Hematopoietic multipotent progenitor cell treated with erythropoietin and hydrocortisone succinate and interleukin-3 and kit ligand, for 15 days (in vitro differentiated cells): Measurements from ENCODE around the gene CYFIP2.

ENCODE experiments used
- DNase-seq: peaks from one replicate; pipeline ENCODE4 v3.0.0-alpha.2; 2015; ENCODE audit warnings: low spot score

Gene CYFIP2

DNA sequence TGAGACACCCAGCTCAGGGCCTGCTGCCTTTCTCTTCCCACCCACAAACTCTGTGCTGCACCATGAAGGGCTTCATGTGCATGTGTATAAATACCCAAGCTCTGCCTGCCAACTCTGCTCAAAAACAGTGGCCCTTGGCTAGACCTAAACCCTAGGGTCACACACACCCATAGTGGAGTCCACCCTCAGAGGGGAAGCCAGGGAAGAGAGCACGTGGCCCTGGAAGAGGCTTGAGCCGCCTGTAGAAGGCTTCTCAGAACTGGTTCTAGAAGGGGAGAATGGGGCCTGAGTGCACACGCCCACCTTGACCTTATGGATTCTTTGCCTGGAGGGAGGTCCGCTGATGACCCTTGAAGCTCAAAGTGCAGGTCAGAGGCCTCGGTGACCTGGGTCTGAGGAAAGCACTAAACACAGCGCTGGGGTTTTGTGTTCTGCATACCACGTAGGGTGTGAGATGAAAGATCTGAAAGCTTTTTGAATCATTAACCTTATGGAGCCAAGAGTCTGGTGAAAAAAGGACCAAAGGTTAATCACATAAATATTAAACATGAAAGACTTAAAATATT lies 60.6 kb downstream of the CYFIP2 start:
- DNase-seq: no peak

DNA sequence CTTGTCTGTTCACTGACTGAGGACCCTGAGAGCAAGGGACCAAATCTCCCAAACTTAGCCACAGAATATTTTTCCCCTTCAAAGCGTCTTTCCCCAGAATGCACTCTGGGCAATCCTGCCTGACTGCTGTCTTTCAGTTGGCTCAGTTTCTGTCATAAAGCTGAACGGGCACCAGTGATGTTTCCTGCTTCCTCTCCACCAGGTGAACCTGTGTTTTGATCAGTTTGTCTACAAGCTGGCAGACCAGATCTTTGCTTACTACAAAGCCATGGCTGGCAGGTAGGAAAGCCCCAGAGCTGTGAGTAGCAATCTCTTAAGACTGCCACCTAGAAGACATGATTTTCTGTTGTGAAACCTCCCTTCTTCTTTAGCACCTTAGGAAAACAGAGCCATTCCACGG lies 61.8 kb downstream of the CYFIP2 start:
- no peak for DNase-seq

DNA sequence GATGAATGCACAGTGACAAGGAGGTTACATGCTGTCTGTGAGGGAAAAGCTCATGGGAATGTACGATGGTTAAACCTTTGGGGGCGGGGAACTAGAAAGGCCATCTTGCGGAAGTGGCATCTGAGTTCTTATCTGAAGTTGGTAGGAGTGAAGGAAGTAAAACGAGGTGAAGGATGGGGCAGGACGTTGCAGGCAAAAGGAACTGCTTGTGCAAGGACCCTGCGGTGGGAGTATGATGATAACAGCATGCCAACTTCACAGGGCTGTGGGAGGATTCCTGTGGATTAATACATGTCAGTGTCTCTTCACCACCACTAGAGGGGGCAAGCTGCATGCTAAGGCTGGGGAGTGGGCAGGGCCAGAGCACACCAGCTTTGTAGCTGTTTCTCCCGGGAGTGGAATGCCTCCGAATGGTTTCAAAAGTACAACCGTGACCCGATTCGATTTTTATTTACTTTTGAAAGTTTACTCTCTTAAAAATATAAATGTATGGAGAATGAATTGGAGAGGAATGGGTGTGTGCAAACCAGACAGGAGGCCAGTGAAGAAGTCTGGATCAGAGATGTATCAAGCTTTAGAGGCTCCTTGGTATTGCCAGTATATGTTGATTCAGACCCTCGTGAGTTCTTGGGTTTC lies 62.5 kb downstream of the CYFIP2 start:
- peak; percentile 71 for DNase-seq

DNA sequence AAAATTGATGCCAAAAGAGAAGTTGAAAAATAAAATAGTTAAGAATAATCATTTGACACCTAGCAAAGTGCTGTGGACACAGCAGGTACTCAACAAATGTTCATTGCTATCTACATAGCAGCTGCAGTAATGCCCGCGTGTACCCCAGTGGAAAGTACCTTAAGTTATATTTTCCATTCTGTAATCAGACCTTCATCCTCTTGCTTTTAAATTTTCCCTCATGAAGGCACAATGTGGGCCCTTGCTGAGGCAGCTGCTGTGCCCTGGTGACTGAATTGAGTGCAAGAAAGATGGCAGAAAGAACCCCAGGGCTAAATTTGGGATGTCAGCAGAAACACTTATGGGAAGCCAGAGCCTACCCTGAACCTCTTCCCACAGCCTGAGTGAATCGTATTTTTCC lies 65.9 kb downstream of the CYFIP2 start:
- DNase-seq: no peak

DNA sequence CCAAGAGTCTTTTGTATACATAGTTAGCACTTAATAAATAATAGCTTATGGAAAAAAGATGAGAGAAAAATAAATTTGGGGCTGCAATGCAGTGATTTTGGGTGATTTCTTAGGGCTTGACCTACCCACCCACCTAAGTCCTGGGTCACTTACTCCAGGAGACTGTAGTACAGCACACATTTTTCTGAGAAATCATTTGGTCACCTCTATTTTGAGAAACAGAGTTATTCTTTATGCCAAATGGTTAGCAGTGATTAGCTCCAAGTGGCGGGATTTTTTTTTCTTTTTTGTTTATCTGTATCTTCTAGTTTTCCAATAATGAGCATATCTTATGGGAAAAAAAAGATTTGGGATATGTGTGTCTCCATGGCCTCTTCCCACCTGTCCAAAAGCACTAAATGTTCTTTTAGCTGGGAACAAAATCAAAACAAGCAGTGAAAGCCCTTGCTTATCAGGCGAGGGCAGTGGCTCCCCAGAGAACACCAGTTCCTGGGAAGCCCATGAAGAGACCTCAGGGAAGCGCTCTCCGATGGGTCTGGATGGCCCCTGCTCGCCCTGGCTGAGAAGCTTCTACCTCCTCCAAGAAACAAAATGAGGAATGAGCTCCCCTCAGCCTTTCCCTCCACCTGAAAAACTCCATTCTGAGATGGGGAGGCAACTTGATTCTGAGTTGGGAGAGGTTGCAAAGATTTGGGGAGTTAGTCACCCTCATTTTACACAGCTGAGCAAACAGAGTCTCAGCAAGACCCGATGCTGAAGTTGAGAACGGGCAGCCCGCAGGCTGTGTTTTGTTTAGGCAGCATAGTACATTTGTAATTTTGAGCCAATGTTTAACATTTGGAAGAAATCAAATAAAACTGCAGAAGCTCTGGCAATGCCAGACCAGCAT lies 69.9 kb downstream of the CYFIP2 start:
- DNase-seq: no peak

DNA sequence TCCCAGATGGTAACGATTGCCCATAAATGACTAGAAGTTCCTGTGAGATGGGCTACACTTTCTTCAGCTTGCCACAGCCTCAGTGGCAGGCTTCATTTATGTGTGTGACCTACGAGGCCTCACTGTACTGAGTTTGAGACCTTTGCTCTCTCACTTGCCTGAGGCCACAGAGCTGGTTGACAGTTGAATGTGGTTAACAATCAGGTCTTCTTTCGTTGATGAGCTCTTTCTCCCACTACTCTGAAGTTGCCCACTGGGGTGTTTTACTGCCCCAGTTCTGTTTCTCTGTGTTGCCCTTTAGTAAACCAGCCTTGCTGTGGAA lies 70.5 kb downstream of the CYFIP2 start:
- DNase-seq: no peak

DNA sequence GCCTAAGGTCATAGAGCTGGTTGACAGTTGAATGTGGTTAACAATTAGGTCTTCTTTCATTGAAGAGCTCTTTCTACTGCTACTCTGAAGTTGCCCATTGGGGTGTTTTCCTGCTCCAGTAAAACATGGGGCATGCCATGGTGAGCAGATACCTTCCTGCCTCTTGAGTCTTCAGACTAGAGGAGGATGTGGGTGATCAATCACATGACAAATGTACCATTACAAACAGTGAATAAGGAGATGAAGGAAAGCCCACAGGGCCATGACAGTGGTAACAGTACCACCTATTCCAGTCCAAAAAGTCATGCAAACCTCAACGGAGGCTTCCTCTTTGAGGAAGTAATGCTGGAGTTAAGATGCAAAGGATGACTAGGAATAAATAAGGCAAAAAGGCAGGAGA lies 73.5 kb downstream of the CYFIP2 start:
- DNase-seq: no peak

DNA sequence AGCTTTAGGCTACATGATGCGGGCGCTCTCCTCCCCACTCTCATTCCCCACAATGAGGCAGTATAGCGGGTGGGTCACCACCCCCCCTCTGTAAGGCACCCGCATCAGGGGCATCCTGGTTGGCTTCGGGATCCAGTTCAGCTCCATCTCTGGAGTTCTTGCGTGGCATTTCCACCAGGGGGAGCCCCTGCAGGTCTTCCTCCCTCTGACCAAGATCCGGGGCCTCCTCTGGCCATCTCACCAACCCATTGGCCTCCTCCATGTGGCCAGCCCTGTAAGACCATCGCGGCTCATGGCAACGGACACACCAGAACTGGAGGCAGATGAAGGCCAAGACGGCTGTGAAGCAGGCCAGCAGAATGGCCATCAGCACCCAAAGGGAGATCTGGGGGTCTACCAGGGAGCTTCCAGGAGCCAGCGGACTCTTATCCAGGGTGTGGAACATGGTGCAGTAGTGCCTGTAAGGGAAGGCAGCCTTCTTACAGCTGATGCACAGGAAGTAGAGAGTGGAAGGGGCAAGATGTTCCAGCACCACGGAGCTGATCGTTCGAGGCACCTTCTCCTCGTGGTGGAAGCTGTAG lies 77.0 kb downstream of the CYFIP2 start:
- DNase-seq: peak; percentile 28

DNA sequence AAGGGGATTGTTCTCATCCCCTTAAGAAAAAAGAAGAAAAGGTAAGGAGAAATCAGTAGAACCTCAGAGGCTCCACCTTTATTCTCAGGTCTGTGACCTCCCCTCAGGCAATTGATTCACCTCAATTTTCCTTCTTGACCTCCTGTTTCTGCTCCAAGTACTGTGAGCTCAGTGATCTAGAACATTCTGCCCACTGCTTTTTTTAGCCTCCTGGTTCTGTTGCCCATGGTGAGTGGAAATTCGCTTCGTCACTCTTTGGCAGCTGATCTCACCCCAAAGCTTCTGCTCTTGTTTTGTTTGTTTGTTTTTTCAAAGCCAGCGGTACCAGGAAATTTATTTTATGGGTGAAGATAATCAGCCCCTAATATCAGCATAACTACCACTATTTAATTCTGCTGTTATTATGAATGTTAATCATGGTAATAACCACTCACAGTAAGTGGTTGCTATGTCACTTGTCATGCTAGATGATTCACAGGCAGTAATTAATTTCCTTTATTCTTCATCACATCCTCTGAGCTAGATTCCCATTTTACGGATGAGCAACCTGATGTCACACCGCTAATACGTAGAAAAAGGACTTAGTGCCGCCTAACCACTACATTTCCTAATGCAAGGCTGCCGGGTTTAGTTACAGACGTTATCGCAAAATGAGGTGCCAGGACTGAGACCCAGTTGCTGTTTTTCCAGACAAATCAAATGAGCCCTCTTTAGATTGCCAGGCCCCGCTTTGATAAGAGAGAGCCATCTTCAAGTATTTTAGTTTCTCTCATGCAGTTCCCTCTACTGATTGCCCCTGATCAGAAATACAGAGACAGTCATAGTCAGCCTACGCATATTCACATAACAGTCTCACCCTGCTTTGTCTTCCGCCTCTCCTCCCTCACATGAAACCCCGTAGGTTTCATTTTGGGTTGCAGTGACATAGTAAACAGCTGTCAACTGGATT lies 78.2 kb downstream of the CYFIP2 start:
- DNase-seq: no peak

DNA sequence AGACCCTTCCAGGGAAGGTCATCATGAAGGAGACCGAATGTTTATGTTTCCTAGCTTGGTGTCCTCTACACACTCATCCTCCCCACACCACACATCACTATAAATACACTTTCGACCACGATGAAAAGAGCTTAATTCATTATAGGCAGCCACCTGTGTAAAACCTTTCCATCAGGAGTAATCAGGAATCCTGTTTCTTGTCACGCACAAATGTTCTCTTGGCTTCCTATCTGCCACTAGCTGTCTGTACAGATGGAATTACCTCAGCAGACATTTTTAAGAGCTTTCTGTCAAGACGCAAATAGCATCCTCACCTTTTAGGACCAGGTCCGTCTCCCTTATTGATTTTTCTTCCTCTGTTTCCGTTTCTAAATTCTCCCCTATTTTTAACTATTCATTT lies 79.1 kb downstream of the CYFIP2 start:
- DNase-seq: no peak

DNA sequence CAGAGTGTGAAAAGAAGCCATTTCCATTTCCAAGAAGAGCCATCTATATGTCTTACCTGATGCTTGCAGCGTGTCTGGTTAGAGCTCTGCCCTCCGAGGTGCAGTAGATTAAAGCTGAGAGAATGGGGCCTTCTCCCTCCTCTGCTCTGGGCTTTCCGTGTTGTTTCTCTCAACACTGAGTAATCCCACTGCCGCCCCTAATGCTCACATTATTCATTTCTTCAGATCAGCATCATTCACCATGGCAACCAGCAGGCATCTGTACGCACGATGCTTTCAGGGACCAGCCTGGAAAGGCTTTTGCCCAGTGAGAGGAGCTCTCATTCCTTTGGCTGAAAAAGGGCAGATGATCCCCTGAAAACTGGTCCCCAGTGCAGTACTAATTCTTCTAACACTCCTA lies 79.6 kb downstream of the CYFIP2 start:
- DNase-seq: no peak

DNA sequence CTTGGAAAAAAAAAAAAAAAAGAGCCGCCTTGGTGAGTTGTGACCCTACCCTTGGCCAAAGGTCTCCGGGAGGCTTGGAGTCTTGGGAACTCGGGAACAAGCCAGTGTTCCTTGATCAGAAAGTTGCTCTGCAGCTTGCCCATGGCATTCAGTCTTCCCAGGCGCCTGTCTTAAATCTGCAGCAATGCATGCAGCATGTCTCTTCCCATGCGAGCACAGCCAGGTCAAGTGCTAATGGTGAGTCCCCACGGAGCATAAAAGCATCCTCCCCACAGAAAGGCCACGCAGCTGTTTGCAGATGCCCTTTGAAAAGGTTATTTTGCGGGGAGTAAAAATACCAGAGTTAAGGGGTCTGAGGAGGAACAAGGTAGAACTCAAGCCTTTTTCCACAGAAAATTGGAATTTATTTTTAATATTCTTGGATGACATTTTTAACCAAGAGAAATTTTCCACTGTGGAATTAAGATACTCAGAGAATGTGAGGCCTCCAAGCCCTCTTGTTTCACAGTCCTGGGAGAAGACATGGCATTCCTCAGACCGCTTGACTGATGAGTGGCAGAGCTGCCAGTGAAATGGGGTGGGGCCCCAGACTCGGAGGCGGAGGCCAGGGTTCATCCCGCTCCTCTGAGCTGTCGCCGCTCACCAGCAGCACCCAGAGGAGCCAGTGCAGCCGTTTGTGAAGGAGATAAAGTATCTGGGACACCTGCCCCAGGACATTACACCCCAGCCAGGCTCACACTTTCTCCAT lies 81.6 kb downstream of the CYFIP2 start:
- DNase-seq: no peak

DNA sequence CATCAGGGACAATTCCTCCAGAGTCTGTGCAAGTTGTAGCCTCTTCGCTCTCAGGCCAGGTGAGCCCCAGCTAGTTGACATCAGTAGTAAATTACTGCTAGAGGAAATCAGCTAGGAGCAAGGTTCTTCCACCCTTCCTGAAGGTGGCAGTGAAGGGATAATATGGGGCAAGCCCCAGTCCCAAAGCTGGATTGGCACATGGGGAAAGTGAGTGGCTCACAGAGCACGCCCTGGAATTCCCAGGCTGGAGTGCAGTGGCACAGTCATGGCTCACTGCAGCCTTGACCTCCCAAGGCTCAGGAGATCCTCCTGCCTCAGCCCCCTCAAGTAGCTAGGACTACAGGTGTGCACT lies 82.1 kb downstream of the CYFIP2 start:
- no peak for DNase-seq

DNA sequence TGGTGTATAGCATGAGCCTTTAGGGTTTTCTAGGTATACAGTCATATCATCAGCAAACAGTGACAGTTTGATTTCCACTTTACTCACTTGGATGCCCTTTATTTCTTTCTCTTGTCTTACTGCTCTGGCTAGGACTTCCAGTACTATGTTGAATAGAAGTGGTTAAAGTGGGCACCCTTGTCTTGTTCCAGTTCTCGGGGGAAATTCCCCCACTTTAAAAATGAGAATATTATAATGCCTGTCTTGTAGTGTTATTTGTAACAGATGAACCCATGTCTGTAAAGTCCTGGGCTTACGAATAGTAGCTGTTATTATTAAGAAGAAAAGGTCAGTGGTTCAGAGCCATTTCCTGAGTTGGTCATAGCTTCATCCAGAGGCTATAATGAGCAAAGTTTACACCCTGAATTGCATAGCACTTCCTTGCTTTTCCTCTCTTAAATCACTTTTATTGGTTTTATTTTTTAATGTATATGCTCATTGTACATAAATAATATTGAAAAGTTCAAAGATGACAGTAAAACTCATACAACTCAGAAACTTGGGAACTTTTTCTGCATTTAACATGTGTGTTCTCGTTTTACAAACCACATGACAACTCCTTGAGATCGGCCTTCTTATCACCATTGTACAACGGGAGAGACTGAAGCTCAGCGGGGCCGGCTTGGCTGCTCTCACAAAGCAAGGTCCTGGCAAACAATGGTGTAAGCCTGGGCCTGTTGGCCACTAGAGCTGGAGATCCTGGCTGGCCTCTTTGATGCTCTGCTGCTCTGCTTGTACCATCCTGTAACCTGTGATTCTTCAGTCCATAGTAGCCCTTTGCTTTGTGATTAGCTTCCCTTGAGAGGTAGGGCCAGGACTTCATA lies 85.2 kb downstream of the CYFIP2 start:
- no peak for DNase-seq

DNA sequence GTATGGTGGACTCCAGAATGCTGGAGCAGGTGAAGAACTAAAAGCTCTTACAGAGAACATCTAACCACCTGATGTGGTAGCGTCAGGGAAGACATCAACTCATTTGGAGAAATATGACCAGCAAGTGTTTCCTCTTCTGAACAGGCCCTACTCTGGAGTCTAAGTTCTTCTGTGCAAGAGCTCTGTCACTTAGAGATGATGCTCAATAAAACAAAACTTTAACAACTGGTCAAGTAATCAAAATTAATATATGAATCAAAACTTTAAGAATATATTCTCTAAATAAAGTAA lies 85.8 kb downstream of the CYFIP2 start:
- no peak for DNase-seq

DNA sequence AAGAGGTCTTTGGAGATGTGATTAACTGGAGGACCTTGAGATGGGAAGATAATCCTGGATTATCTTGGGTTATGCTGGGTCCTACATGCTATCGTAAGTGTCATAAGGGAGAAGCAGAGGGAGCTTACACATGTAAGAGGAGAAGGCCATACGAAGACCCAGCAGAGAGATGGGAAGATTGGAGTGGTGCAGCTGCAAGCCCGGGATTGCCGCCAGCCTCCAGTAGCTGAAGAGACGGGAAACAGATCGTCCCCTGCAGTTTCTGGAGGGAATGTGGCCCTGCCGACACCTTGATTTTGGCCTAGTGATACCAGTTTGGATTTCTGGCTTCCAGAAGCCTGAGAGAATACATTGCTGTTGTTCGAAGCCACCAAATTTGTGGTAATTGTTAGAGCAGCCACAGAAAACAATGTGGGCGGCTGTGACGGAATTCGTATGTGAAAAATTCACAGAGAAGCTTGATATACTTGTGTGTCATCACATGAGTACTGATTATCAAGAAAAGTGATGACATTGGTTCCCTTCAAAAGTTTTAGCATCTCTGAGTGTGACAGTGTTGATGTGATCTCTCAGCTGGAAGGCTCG lies 86.9 kb downstream of the CYFIP2 start:
- DNase-seq: no peak

DNA sequence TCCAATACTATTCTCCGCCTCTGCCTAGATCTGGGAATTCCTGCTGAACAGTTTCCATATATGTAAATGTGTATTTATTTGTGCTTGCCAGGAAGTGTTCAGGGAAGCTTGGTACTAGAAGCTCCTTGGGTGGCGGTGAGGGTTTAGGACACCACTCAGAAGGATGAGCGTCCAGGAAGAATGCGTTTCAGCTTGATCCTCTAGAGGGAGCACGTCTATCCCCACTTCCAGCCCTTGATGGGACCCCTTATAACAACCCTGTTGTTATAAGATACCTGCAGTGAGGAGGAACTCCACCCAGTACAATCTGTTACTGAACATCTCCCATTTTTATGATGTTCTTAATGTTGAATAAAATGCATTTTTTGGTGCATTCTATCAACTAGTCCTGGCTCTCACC lies 88.9 kb downstream of the CYFIP2 start:
- DNase-seq: no peak

DNA sequence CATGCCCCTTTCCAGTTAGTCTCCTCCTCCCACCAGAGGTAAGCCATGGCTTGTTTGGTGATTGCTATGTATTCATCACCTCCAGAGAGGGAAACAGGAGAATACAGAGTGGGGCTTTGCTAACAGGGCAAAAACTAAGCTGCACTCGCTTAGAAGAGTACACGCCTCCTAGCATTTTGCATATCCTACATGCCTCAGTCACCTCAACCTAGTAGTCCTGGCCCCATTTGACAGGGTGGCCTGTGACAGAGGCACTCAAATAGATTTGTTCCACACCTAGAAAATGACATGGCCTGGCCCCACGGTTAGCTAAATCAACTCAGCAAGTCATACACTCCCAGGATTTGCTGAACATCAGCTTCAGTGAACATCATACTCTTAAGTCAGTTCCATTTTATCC lies 90.7 kb downstream of the CYFIP2 start:
- DNase-seq: no peak

DNA sequence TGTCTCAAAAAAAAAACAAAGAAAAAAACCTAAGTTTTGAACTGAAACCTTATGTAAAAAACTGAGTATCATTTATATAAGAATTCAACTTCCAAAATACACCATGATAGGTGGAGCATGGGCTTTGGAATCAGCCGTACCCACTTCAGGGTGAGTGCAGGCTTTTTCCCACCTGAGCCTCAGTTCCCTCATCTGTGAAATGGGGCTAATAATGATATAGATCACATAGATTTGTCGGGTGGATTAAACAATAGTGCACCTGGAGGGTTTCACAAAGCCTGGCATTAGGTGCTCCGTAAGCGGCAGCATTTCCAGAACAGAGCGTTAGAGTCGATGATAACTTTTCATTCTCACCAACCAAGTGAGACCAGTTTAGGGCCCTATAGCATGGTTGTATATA lies 91.9 kb downstream of the CYFIP2 start:
- DNase-seq: no peak

DNA sequence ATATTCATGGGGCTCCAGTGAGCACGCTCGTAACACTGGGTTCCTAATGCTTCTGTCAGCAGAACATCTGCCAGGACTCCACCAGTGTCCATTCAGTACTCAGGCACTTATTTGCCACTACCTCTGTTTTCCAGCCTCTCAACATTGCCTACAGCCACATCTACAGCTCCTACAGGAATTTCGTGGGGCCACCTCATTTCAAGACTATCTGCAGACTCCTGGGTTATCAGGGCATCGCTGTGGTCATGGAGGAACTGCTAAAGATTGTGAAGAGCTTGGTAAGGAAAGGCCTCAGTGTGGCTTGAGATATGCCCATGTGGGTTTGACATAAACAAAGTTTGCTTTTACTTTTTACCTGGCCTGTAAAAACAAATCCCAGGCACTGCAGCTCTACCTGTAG lies 92.9 kb downstream of the CYFIP2 start:
- no peak for DNase-seq
